Astrocyte (in vitro differentiated cells and primary cell): Measurements from ENCODE around the gene ZFHX3. TPM values are rescaled to one million over a fixed set of nuclear protein-coding genes. Genes with fewer than 3 reads are reported as not detected.

Source experiments
- DNase-seq: peaks from one replicate; pipeline ENCODE4 v3.0.0-alpha.2; 2010; ENCODE audit warnings: low read depth
- FAIRE-seq: peaks from 2 replicates; lab custom pipeline; 2011; peaks lifted over from hg19 to GRCh38; lab: Jason Lieb, UNC
- H2AFZ ChIP-seq: 2 replicates; pipeline ENCODE4 v1.6.0; 2012; ENCODE audit warnings: low read depth, low read length, inconsistent platforms
- H3K27ac ChIP-seq: 2 replicates; pipeline ENCODE4 v1.5.1; 2011; ENCODE audit warnings: low read depth, low read length, inconsistent platforms
- H3K27me3 ChIP-seq: 2 replicates; pipeline ENCODE4 v1.6.0; 2011; ENCODE audit warnings: low read length, inconsistent platforms; ENCODE audit not compliant: insufficient read depth
- H3K36me3 ChIP-seq: 2 replicates; pipeline ENCODE4 v1.5.1; 2011; ENCODE audit warnings: low read length, inconsistent platforms; ENCODE audit not compliant: insufficient read depth
- H3K4me1 ChIP-seq: 2 replicates; pipeline ENCODE4 v1.5.1; 2011; ENCODE audit warnings: low read length, inconsistent platforms; ENCODE audit not compliant: insufficient read depth
- H3K4me2 ChIP-seq: 2 replicates; pipeline ENCODE4 v1.6.0; 2012; ENCODE audit warnings: low read length, inconsistent platforms
- H3K4me3 ChIP-seq: 2 replicates; pipeline ENCODE4 v1.5.1; 2011; ENCODE audit warnings: low read depth, mild to moderate bottlenecking, low read length, inconsistent platforms; ENCODE audit not compliant: insufficient read depth
- H3K79me2 ChIP-seq: 2 replicates; pipeline ENCODE4 v1.6.0; 2012; ENCODE audit warnings: mild to moderate bottlenecking, low read length, inconsistent platforms; ENCODE audit not compliant: insufficient read depth
- H3K9ac ChIP-seq: 2 replicates; pipeline ENCODE4 v1.6.0; 2012; ENCODE audit warnings: mild to moderate bottlenecking, low read length, inconsistent platforms
- H3K9me3 ChIP-seq: 2 replicates; pipeline ENCODE4 v1.5.1; 2012; ENCODE audit warnings: low read depth, mild to moderate bottlenecking, low read length, inconsistent platforms; ENCODE audit not compliant: insufficient read depth
- H4K20me1 ChIP-seq: 2 replicates; pipeline ENCODE4 v1.6.0; 2012; ENCODE audit warnings: low read length, inconsistent platforms; ENCODE audit not compliant: insufficient read depth
- H3K27ac Mint-ChIP-seq: one replicate; pipeline ENCODE4 v1.8.0; 2021; ENCODE audit warnings: mild to moderate bottlenecking, mixed read lengths; ENCODE audit not compliant: unreplicated experiment
- H3K27me3 Mint-ChIP-seq: one replicate; pipeline ENCODE4 v1.8.0; 2021; ENCODE audit warnings: low read depth, mixed read lengths; ENCODE audit not compliant: unreplicated experiment
- H3K36me3 Mint-ChIP-seq: one replicate; pipeline ENCODE4 v1.8.0; 2021; ENCODE audit warnings: low read depth, mixed read lengths; ENCODE audit not compliant: unreplicated experiment
- H3K4me1 Mint-ChIP-seq: one replicate; pipeline ENCODE4 v1.8.0; 2021; ENCODE audit warnings: low read depth, mixed read lengths; ENCODE audit not compliant: unreplicated experiment
- H3K4me3 Mint-ChIP-seq: one replicate; pipeline ENCODE4 v1.8.0; 2021; ENCODE audit warnings: mild to moderate bottlenecking, moderate library complexity, mixed read lengths; ENCODE audit not compliant: unreplicated experiment
- H3K9me3 Mint-ChIP-seq: one replicate; pipeline ENCODE4 v1.8.0; 2021; ENCODE audit warnings: mild to moderate bottlenecking, mixed read lengths; ENCODE audit not compliant: unreplicated experiment
- EZH2 ChIP-seq: IDR thresholded peaks from 2 replicates; pipeline ENCODE4 v1.6.1; 2012; ENCODE audit warnings: mild to moderate bottlenecking, low read length, inconsistent platforms; ENCODE audit not compliant: insufficient read depth
- total RNA-seq: library from RNA; stranded (reverse); gene quantifications from 2 replicates; pipeline ENCODE4 v1.2.1, GENCODE V29; 2021
- TF ChIP-seq, protein P1 (sequence below): IDR thresholded peaks from 2 replicates; pipeline ENCODE4 v1.5.1; 2011; ENCODE audit warnings: low read depth, mild to moderate bottlenecking, inconsistent platforms, low read length, moderate library complexity; ENCODE audit not compliant: insufficient read depth

Gene ZFHX3
- total RNA-seq, 1 donor from 2014 or later: 19.7 TPM

DNA sequence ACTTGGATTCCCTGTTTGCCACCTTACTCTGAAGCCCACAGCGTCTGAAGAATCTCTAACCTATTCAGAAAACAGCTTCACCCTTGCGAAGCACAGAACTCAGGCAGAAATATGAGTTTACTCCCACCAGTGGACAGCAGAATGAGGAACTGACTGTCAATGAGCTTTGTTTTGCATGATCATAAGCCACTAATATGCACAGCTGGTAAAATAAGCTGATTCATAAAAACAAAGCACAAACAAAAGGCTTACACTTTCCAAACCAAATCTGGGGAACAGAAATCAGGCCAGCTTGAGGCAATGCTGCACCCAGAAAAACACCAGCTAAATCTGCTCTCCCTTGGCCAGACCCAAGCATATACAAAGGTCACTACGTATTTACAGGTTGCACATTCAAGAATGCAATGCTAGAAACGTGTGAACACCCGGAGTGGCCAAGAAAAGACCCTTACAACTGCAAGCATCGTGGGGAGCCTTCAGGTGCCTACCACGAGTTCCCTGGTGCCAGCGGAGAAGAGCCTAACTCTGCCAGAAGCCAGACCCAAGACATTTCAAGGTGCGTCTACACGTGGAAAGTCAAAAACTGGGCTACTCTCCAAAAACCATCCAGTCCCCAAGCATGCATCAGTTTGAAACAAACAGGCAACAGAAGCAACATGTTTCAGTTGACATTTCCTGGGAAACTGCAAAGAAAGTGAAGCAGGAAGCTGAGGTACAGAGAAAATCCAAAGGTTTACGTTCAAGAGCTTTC lies 207.1 kb downstream of the ZFHX3 start:
- Histone ChIP-seq H3K9ac (no peak overlapping the region), H3K27ac (no peak overlapping the region), H3K4me3 (no peak overlapping the region), H3K9me3 (no peaks in the 10 kb centered on the region), H3K4me2 (no peak overlapping the region), H3K36me3 (no peaks in the 10 kb centered on the region), H3K4me1 (peaks cover 10% of the 10 kb centered on the region), H2AFZ (no peak overlapping the region), H4K20me1 (peaks cover 24% of the 10 kb centered on the region), H3K27me3 (no peaks in the 10 kb centered on the region), H3K79me2 (peaks cover 26% of the 10 kb centered on the region)
- TF ChIP-seq, protein P1, sequence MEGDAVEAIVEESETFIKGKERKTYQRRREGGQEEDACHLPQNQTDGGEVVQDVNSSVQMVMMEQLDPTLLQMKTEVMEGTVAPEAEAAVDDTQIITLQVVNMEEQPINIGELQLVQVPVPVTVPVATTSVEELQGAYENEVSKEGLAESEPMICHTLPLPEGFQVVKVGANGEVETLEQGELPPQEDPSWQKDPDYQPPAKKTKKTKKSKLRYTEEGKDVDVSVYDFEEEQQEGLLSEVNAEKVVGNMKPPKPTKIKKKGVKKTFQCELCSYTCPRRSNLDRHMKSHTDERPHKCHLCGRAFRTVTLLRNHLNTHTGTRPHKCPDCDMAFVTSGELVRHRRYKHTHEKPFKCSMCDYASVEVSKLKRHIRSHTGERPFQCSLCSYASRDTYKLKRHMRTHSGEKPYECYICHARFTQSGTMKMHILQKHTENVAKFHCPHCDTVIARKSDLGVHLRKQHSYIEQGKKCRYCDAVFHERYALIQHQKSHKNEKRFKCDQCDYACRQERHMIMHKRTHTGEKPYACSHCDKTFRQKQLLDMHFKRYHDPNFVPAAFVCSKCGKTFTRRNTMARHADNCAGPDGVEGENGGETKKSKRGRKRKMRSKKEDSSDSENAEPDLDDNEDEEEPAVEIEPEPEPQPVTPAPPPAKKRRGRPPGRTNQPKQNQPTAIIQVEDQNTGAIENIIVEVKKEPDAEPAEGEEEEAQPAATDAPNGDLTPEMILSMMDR: no peak
- no peak for TF ChIP-seq EZH2
- DNase-seq (no peak), FAIRE-seq (no peak)
- no peak overlapping the region for H3K27ac Mint-ChIP-seq
- no peaks in the 10 kb centered on the region for H3K9me3 Mint-ChIP-seq
- peaks cover 8% of the 10 kb centered on the region for H3K4me1 Mint-ChIP-seq
- H3K27me3 Mint-ChIP-seq: peaks cover 3% of the 10 kb centered on the region
- H3K4me3 Mint-ChIP-seq: no peak overlapping the region
- H3K36me3 Mint-ChIP-seq: peaks cover 2% of the 10 kb centered on the region

DNA sequence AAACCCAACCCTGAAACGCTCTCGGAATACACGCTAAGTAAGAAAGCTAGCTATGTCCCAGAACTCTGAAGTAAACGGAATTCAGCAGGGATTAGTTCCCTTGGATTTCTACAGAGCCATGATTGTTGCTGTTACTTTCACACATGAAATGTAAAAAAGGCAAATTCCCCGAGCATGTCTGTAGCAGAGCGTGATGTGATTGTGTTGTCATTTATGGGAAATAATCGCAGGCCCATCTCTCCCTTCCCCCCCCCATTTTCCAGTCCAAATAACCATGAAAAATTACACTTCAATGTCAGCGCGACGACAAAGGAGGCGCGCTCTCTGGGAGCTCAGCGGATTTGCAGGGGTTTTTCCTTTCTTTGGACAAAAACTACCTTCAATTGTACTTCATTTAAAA lies 209.0 kb downstream of the ZFHX3 start:
- Histone ChIP-seq H3K4me2 (peak overlapping the region; percentile 25), H2AFZ (no peak overlapping the region), H3K9ac (no peak overlapping the region), H3K79me2 (peaks cover 21% of the 10 kb centered on the region), H3K9me3 (no peaks in the 10 kb centered on the region), H4K20me1 (peaks cover 27% of the 10 kb centered on the region), H3K4me1 (peaks cover 7% of the 10 kb centered on the region), H3K36me3 (no peaks in the 10 kb centered on the region), H3K4me3 (no peak overlapping the region), H3K27ac (no peak overlapping the region), H3K27me3 (no peaks in the 10 kb centered on the region)
- DNase-seq: no peak
- no peaks in the 10 kb centered on the region for H3K9me3 Mint-ChIP-seq
- no peak for TF ChIP-seq EZH2
- TF ChIP-seq, protein P1: no peak
- FAIRE-seq: no peak
- H3K4me3 Mint-ChIP-seq: no peak overlapping the region
- peaks cover 10% of the 10 kb centered on the region for H3K4me1 Mint-ChIP-seq
- no peak overlapping the region for H3K27ac Mint-ChIP-seq
- H3K36me3 Mint-ChIP-seq: peaks cover 2% of the 10 kb centered on the region
- no peaks in the 10 kb centered on the region for H3K27me3 Mint-ChIP-seq

DNA sequence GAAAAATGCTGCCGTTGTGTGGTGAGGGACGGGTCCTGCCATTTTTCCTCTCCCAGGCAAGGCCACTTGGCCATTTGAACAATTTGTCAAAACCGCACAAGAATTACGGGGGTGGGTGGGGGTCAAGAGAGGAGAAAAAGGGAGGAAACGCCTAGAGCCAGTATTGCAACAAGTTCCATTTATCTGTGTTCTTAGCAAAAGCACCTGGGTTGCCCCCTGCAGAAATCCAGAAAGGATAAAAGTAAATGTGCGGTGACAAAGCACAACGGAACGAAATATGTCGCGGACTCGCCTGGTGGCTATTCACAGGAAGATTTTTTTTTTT lies 209.4 kb downstream of the ZFHX3 start:
- Histone ChIP-seq H3K27ac (no peak overlapping the region), H3K4me3 (no peak overlapping the region), H3K79me2 (peaks cover 18% of the 10 kb centered on the region), H3K36me3 (no peaks in the 10 kb centered on the region), H3K4me1 (peaks cover 7% of the 10 kb centered on the region), H2AFZ (no peak overlapping the region), H3K9me3 (no peaks in the 10 kb centered on the region), H3K27me3 (no peaks in the 10 kb centered on the region), H3K9ac (no peak overlapping the region), H3K4me2 (peak overlapping the region; percentile 25), H4K20me1 (peaks cover 27% of the 10 kb centered on the region)
- Mint-ChIP-seq H3K4me1 (peaks cover 11% of the 10 kb centered on the region), H3K9me3 (no peaks in the 10 kb centered on the region), H3K36me3 (peaks cover 2% of the 10 kb centered on the region), H3K27me3 (no peaks in the 10 kb centered on the region), H3K27ac (no peak overlapping the region), H3K4me3 (no peak overlapping the region)
- FAIRE-seq: no peak
- no peak for DNase-seq
- TF ChIP-seq, protein P1: no peak
- no peak for TF ChIP-seq EZH2
